CD4-positive, alpha-beta T cell treated with Interferon gamma for 1 hour (primary cell): ENCODE results near the gene PLK2.

Experiments
- DNase-seq: peaks from one replicate; pipeline ENCODE4 v3.0.0-alpha.2; 2020

PLK2 gene

GRCh38 chr5:58477760-58478376, 18.0 kb upstream of the PLK2 start:
- no peak for DNase-seq

- no peak for DNase-seq
Measured at GRCh38 chr5:58475404-58475803, 15.5 kb upstream of the PLK2 start.

- DNase-seq: no peak
Measured at GRCh38 chr5:58469896-58470295, 10.0 kb upstream of the PLK2 start.

- DNase-seq: peak; percentile 31
Measured at GRCh38 chr5:58466939-58467338, 7.1 kb upstream of the PLK2 start.

GRCh38 chr5:58462623-58463230, 2.8 kb upstream of the PLK2 start:
- DNase-seq: peak; percentile 5

- DNase-seq: no peak
Measured at GRCh38 chr5:58462154-58462553, 2.3 kb upstream of the PLK2 start.

- peak; percentile 86 for DNase-seq
Measured at GRCh38 chr5:58460732-58461286, 923 bp upstream of the PLK2 start.

GRCh38 chr5:58459146-58460001, 512 bp downstream of the PLK2 start:
- DNase-seq: peak; percentile 3

GRCh38 chr5:58458743-58459145, 1.1 kb downstream of the PLK2 start:
- DNase-seq: no peak

GRCh38 chr5:58458141-58458742, 1.6 kb downstream of the PLK2 start:
- no peak for DNase-seq

- no peak for DNase-seq
Measured at GRCh38 chr5:58457050-58457449, 2.8 kb downstream of the PLK2 start.

- no peak for DNase-seq
Measured at GRCh38 chr5:58456486-58456885, 3.4 kb downstream of the PLK2 start.

GRCh38 chr5:58456026-58456425, 3.9 kb downstream of the PLK2 start:
- DNase-seq: no peak

GRCh38 chr5:58455480-58455879, 4.4 kb downstream of the PLK2 start:
- DNase-seq: no peak

GRCh38 chr5:58455066-58455465, 4.8 kb downstream of the PLK2 start:
- no peak for DNase-seq

GRCh38 chr5:58454025-58454424, 5.9 kb downstream of the PLK2 start:
- no peak for DNase-seq

- no peak for DNase-seq
Measured at GRCh38 chr5:58453306-58453705, 6.6 kb downstream of the PLK2 start.

- DNase-seq: no peak
Measured at GRCh38 chr5:58452566-58453258, 7.2 kb downstream of the PLK2 start.

GRCh38 chr5:58451732-58452565, 7.9 kb downstream of the PLK2 start:
- DNase-seq: no peak

- no peak for DNase-seq
Measured at GRCh38 chr5:58450811-58451629, 8.9 kb downstream of the PLK2 start.

- no peak for DNase-seq
Measured at GRCh38 chr5:58450018-58450417, 9.9 kb downstream of the PLK2 start.
